ENCODE results near the gene ARFRP1. TPM values are rescaled to one million over a fixed set of nuclear protein-coding genes. Genes with fewer than 3 reads are reported as not detected.

The ARFRP1 gene, protein sequence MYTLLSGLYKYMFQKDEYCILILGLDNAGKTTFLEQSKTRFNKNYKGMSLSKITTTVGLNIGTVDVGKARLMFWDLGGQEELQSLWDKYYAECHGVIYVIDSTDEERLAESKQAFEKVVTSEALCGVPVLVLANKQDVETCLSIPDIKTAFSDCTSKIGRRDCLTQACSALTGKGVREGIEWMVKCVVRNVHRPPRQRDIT
- total RNA-seq (2022) (119 and 126 TPM in 2 replicates), Bru-seq, nascent RNA (percentile 84 among the genes with signal in this experiment), BruChase-seq, experiment 1, labeled RNA remaining after a 2-hour chase (percentile 87 among the genes with signal in this experiment), BruChase-seq, experiment 2, labeled RNA remaining after a 6-hour chase (percentile 84 among the genes with signal in this experiment)
- long read RNA-seq, transcript ARFRP1-214 (8 exons, 2,559 nt) = major isoform, 51 of 217 reads
- long read RNA-seq, transcript ARFRP1-207 (7 exons, 1,698 nt) = minor isoform, 17 of 217 reads
- long read RNA-seq, transcript ARFRP1-208 (7 exons, 2,974 nt) = minor isoform, 7 of 217 reads
- long read RNA-seq, partial matches to known transcripts = 26 of 217 reads
- long read RNA-seq, other reads (novel, unspliced or antisense) = 104 of 217 reads

DNA sequence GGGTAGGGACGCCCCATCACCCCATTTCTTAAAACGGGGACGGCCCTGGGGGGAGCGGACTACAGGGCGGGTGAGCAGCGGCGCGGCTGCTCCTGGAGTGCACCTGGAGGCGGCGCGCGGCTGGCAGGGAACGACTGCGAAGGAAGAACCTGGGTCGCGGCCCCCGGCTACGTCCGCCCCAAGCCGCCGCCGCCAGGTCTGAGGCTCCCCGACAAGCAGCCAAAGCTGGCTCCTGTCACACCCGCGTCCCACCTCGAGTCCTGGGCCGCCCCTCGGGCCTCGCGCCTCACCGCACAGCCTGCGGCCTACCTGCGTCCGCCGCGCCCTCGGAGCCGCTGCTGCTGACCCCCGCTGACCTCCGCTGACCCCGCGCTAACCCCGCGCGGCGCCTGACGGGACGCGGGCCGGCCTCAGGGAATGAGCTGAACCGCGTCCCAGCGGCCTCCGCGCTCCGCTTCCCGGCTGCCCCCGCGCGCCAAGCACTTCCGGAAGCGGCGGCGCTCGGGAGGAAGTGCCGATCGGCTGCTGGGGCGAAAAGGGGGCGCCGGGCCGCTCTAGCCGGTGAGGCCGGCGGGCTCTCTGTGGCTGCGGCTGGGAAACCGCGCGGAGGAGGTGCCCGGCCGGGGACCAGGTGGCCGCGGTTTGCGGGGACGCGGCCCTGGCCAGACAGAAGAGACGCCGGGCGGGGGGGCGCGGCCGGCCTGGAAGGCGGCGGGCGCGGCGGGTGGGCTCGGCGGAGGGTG lies at the start of gene ARFRP1, which contains the start of gene ZGPAT:
ARFRP1 (minus strand) TSS at position 419 of the 743 bp plus-strand sequence. CDS start 885 bp downstream, outside the sequence.
ZGPAT (plus strand) TSS at position 482 of the 743 bp plus-strand sequence. CDS start 542 bp downstream, outside the sequence.
- peak; percentile 94 to 99 for DNase-seq
- intact Hi-C loops (cut with micrococcal nuclease; ENCODE audit: unreplicated experiment) = loop anchor here (1.0 to 2.0 kb wide), 3 partner anchors 34 to 249 kb away; partner anchors contain the start of genes TPD52L2 and UCKL1
- no TSS peak for BruUV-seq (replicated peaks)
- Mint-ChIP-seq H3K4me3 (ENCODE audit: unreplicated experiment) (peak within 1 kb of the TSS; percentile 87), H3K4me1 (ENCODE audit: low read depth, unreplicated experiment) (peaks cover 16% of the 10 kb centered on the region), H3K27ac (ENCODE audit: unreplicated experiment) (peak within 1 kb of the TSS; percentile 84), H3K27me3 (ENCODE audit: insufficient read depth, unreplicated experiment) (no peaks in the 10 kb centered on the region), H3K9me3 (ENCODE audit: unreplicated experiment) (peaks cover 11% of the 10 kb centered on the region), H3K36me3 (ENCODE audit: insufficient read depth, unreplicated experiment) (peaks cover 100% of the 10 kb centered on the region)
- no peaks in the 10 kb centered on the region for H3K27me3 ChIP-seq (replicated peaks; ENCODE audit: control insufficient read depth, insufficient read depth, low read length)
- TF ChIP-seq, protein P1, sequence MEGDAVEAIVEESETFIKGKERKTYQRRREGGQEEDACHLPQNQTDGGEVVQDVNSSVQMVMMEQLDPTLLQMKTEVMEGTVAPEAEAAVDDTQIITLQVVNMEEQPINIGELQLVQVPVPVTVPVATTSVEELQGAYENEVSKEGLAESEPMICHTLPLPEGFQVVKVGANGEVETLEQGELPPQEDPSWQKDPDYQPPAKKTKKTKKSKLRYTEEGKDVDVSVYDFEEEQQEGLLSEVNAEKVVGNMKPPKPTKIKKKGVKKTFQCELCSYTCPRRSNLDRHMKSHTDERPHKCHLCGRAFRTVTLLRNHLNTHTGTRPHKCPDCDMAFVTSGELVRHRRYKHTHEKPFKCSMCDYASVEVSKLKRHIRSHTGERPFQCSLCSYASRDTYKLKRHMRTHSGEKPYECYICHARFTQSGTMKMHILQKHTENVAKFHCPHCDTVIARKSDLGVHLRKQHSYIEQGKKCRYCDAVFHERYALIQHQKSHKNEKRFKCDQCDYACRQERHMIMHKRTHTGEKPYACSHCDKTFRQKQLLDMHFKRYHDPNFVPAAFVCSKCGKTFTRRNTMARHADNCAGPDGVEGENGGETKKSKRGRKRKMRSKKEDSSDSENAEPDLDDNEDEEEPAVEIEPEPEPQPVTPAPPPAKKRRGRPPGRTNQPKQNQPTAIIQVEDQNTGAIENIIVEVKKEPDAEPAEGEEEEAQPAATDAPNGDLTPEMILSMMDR (IDR thresholded peaks at IDR 0.05; ENCODE audit: insufficient read depth in 1 of 2, low read depth in 1 of 2, low read length in 1 of 2, severe bottlenecking in 1 of 2, unreplicated experiment in 1 of 2) = peak in 1 of 2 experiments; percentile 13
- peak within 1 kb of the TSS; percentile 96 for H3K4me3 ChIP-seq (ENCODE audit: low read depth, low read length)
- peaks cover 14% of the 10 kb centered on the region for H3K4me1 ChIP-seq
- peaks cover 6% of the 10 kb centered on the region; the same call in 1 of the 2 replicates for H3K9me3 ChIP-seq
- peaks cover 22% of the 10 kb centered on the region for H3K36me3 ChIP-seq (ENCODE audit: control insufficient read depth, insufficient read depth, low read length)
- POLR2A ChIA-PET = interaction anchor here (0.5 to 1.9 kb wide), 19 partner anchors 9 to 249 kb away, joined by 3 to 33 read pairs (median 4); partner anchors contain the start of genes HELZ2, LIME1, RTEL1 and SLC2A4RG
- CTCF ChIA-PET = interaction anchor here (0.7 to 3.0 kb wide), 19 partner anchors 9 to 413 kb away, joined by 3 to 25 read pairs (median 4); partner anchors contain the start of genes LIME1, PTK6, SAMD10 and TPD52L2

DNA sequence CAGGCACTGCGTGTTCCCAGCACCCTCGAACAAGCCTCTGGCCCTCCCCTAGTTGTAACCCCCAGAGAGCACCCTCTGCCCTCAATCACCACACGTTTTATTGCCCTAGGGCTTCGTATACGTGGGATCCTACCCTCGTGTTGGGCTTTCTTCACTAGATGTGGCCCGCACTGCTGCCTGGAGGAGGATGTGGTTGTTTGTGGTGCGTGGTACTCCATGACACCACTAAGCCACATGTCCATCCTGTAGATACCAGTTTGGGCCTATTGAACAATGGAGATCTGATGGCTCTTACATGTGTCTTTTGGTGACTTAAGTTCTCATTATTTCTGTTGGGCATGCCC lies 48.8 kb upstream of the ARFRP1 start:
- CTCF ChIA-PET = no interaction called here
- Histone ChIP-seq H3K4me1 (no peaks in the 10 kb centered on the region; the same call in 1 of the 2 replicates), H3K4me3 (ENCODE audit: low read depth, low read length) (no peak overlapping the region), H3K36me3 (ENCODE audit: control insufficient read depth, insufficient read depth, low read length) (no peaks in the 10 kb centered on the region), H3K27me3 (replicated peaks; ENCODE audit: control insufficient read depth, insufficient read depth, low read length) (no peaks in the 10 kb centered on the region), H3K9me3 (peaks cover 4% of the 10 kb centered on the region; the same call in 1 of the 2 replicates)
- Mint-ChIP-seq H3K9me3 (ENCODE audit: unreplicated experiment) (no peaks in the 10 kb centered on the region), H3K4me1 (ENCODE audit: low read depth, unreplicated experiment) (no peaks in the 10 kb centered on the region), H3K27ac (ENCODE audit: unreplicated experiment) (no peak overlapping the region), H3K4me3 (ENCODE audit: unreplicated experiment) (no peak overlapping the region), H3K27me3 (ENCODE audit: insufficient read depth, unreplicated experiment) (no peaks in the 10 kb centered on the region), H3K36me3 (ENCODE audit: insufficient read depth, unreplicated experiment) (no peaks in the 10 kb centered on the region)
- POLR2A ChIA-PET = no interaction called here
- BruUV-seq (replicated peaks) = no TSS peak
- DNase-seq = no peak
- intact Hi-C loops (cut with micrococcal nuclease; ENCODE audit: unreplicated experiment) = no loop called here
- TF ChIP-seq, protein P1 (IDR thresholded peaks at IDR 0.05; ENCODE audit: insufficient read depth in 1 of 2, low read depth in 1 of 2, low read length in 1 of 2, severe bottlenecking in 1 of 2, unreplicated experiment in 1 of 2) = no peak

Data from Caco-2 (cell line).